Motor neuron (in vitro differentiated cells): ENCODE results near the gene TLN1. TPM values are rescaled to one million over a fixed set of nuclear protein-coding genes. Genes with fewer than 3 reads are reported as not detected.

Experiments used
- ATAC-seq, 8 experiments: fragments of 200-7000 bp; cut with Tn5 transposase; replicated peaks in 6 of 8; 2 replicates each; pipeline ENCODE4 v1.8.0; 2021; ENCODE audit warnings: mild to moderate bottlenecking in 8 of 8, moderate library complexity in 8 of 8
- H3K27ac ChIP-seq, 2 donors: fragments of 250-450 bp; sonication (Bioruptor Pico); 2 replicates each; pipeline ENCODE4 v1.9.0; 2021; ENCODE audit warnings: antibody characterized with exemption in 2 of 2, mild to moderate bottlenecking in 2 of 2, moderate library complexity in 1 of 2
- H3K4me1 ChIP-seq, 2 donors: fragments of 250-450 bp; sonication (Bioruptor Pico); replicated peaks in 1 of 2; 2 replicates each; pipeline ENCODE4 v1.6.1; 2021; ENCODE audit warnings: antibody characterized with exemption in 2 of 2, mild to moderate bottlenecking in 2 of 2, moderate library complexity in 1 of 2
- H3K4me3 ChIP-seq, 5 donors: fragments of 250-450 bp; sonication (Bioruptor Pico); 2 replicates each; pipeline ENCODE4 v1.9.0; 2021; ENCODE audit warnings: antibody characterized with exemption in 5 of 5, mild to moderate bottlenecking in 5 of 5, moderate library complexity in 4 of 5
- WGBS, 10 experiments: fragments of 450-650 bp; shearing (Covaris generic); methylation state at CpG; one replicate each; pipeline ENCODE4 v1.0.0; 2022; 5-methylcytosine and 5-hydroxymethylcytosine counted together
- in situ Hi-C, 9 experiments: fragments of 400-800 bp; cut with MboI; loops; one replicate each; pipeline ENCODE4 v1.15.0; 2021; ENCODE audit warnings: low sequenced_read_pairs in 9 of 9, low pct_unique_long_range_greater_than_20kb in 2 of 9; ENCODE audit not compliant: unreplicated experiment in 9 of 9
- total RNA-seq, 8 experiments: library from RNA; unstranded; fragments of 300-600 nt; gene quantifications; 2 replicates each; pipeline versions ENCODE4 v1.2.3 to v1.2.4, GENCODE V29; 2022

Gene TLN1, protein sequence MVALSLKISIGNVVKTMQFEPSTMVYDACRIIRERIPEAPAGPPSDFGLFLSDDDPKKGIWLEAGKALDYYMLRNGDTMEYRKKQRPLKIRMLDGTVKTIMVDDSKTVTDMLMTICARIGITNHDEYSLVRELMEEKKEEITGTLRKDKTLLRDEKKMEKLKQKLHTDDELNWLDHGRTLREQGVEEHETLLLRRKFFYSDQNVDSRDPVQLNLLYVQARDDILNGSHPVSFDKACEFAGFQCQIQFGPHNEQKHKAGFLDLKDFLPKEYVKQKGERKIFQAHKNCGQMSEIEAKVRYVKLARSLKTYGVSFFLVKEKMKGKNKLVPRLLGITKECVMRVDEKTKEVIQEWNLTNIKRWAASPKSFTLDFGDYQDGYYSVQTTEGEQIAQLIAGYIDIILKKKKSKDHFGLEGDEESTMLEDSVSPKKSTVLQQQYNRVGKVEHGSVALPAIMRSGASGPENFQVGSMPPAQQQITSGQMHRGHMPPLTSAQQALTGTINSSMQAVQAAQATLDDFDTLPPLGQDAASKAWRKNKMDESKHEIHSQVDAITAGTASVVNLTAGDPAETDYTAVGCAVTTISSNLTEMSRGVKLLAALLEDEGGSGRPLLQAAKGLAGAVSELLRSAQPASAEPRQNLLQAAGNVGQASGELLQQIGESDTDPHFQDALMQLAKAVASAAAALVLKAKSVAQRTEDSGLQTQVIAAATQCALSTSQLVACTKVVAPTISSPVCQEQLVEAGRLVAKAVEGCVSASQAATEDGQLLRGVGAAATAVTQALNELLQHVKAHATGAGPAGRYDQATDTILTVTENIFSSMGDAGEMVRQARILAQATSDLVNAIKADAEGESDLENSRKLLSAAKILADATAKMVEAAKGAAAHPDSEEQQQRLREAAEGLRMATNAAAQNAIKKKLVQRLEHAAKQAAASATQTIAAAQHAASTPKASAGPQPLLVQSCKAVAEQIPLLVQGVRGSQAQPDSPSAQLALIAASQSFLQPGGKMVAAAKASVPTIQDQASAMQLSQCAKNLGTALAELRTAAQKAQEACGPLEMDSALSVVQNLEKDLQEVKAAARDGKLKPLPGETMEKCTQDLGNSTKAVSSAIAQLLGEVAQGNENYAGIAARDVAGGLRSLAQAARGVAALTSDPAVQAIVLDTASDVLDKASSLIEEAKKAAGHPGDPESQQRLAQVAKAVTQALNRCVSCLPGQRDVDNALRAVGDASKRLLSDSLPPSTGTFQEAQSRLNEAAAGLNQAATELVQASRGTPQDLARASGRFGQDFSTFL (N-terminal part only)
- 100 to 1,000 TPM in 1 of 8 experiments, 10 to 100 TPM in 6, 1 to 10 TPM in 1; 6.9 to 138 (median 44.6) TPM for total RNA-seq

DNA sequence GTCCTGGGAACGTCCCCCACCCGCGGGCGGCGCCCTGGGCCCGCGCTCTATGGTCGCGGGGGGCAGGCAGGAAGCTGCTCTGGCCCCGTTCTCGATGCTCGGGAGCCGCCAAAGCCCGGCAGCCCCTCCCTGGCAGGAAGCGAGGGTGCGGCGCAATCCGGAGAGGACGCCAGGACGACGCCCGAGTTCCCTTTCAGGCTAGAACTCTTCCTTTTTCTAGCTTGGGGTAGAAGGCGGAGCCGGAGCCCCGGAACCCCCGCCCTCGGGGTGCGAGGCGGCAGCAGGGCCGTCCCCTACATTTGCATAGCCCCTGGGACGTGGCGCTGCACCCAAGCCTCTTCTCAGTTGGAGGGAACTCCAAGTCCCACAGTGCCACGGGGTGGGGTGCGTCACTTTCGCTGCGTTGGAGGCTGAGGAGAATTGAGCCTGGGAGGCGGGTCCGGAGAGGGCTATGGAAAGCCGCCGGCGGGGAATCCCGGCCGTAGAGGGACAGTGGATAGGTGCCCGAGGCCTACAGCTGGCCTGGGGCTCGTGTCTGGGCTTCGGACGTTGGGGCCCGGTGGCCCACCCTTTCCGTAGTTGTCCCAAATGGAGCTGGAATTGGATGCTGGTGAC lies at the start of gene TLN1, which contains the start of gene CREB3:
TLN1 (minus strand) TSS at position 11 of the 615 bp plus-strand sequence. CDS start 6,501 bp downstream, outside the sequence.
CREB3 (plus strand) TSS at position 482 of the 615 bp plus-strand sequence; CDS start at position 589, 107 bp downstream.
- peak within 1 kb of the TSS; percentile 91 to 96 for H3K27ac ChIP-seq
- WGBS, 10 experiments, result 0 to 18% (median 0%) methylated on average over 1 to 16 of the region's 49 CpGs; no CpG with 5 or more reads in 4 of the 10 experiments
- in situ Hi-C loops, result no loop called here
- peaks cover 34 to 43% of the 10 kb centered on the region in 2 donors for H3K4me1 ChIP-seq
- peak within 1 kb of the TSS; percentile 61 to 94 (median 83) for H3K4me3 ChIP-seq
- ATAC-seq, result peak; percentile 68 to 91 (median 89)

DNA sequence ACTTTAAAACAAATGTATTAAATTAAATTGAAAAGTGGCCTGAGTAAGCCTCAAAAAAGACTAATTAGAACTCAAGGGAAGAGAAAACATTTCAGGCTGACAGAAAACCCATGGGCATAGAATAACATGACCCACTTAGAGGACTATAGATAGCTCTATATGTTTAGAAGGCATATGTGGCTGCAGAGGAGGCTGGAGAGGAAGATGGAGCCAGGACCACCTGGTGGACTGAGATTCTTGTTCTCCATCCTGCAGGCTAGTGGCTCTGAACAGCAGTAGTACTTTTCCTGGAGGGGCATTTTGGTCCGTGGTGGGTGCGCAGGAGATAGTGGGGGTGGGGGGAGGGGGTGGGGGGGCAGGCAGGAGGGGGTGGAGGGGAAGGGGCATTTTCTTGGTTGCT lies 49.1 kb upstream of the TLN1 start:
- Histone ChIP-seq H3K4me1 (no peaks in the 10 kb centered on the region), H3K4me3 (no peak overlapping the region), H3K27ac (no peak overlapping the region)
- 60% methylated on average over 1 of the region's 2 CpGs; no CpG with 5 or more reads in 9 of the 10 experiments for WGBS, 10 experiments
- no peak for ATAC-seq
- in situ Hi-C loops, result loop anchor here in 5 of 9 experiments (10.0 to 25.0 kb wide), 3 partner anchors 104 to 231 kb away; no protein-coding TSS in a partner anchor

DNA sequence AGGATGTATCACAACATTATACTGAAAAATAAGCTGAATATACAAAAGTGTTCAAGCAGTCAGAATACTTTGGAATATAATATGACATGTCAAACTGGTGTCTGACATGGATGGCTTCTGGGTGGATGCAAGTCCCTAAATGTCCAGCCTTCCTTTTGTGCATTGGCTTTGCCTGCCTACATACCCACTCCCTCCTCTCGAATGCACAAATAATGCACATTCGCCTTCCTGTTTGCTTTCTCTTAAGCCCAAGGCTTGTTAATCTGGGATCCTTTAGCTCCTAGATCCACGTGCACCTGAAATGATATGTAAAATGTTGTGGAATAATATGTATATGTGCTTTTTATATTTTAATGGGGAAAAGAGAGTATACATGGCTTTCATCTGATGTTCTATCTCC lies 46.5 kb upstream of the TLN1 start:
- H3K4me3 ChIP-seq, result no peak overlapping the region
- 0 to 100% (median 62%) methylated on average over 1 to 3 of the region's 3 CpGs for WGBS, 10 experiments
- in situ Hi-C loops, result loop anchor here in 5 of 9 experiments (25.0 kb wide), 2 partner anchors 109 to 234 kb away; no protein-coding TSS in a partner anchor
- H3K27ac ChIP-seq, result no peak overlapping the region
- ATAC-seq, result peak in 3 of 8 experiments; percentile 64 to 88 (median 71)
- no peaks in the 10 kb centered on the region for H3K4me1 ChIP-seq

DNA sequence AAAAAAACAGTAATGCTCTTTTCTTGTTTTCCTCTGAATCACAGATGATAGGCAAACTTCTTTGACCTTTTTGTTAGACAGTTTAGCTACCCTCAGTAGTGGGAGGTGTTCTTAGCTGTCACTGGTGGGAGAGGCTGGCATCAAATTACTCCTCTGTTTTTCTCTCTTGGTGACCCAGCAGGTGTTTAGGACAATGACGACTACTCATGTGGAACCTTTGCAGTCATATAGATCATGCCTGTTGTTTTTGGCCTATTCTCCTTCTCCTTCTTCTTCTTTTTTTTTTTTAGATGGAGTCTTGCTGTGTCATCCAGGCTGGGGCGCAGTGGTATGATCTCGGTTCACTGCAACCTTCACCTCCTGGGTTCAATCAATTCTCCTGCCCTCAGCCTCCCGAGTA lies 44.0 kb upstream of the TLN1 start:
- Histone ChIP-seq H3K27ac (no peak overlapping the region), H3K4me1 (no peaks in the 10 kb centered on the region), H3K4me3 (no peak overlapping the region)
- in situ Hi-C loops, result loop anchor here in 5 of 9 experiments (25.0 kb wide), 2 partner anchors 111 to 236 kb away; no protein-coding TSS in a partner anchor
- 26 to 100% (median 70%) methylated on average over 1 to 4 of the region's 4 CpGs; no CpG with 5 or more reads in 2 of the 10 experiments for WGBS, 10 experiments
- no peak for ATAC-seq

DNA sequence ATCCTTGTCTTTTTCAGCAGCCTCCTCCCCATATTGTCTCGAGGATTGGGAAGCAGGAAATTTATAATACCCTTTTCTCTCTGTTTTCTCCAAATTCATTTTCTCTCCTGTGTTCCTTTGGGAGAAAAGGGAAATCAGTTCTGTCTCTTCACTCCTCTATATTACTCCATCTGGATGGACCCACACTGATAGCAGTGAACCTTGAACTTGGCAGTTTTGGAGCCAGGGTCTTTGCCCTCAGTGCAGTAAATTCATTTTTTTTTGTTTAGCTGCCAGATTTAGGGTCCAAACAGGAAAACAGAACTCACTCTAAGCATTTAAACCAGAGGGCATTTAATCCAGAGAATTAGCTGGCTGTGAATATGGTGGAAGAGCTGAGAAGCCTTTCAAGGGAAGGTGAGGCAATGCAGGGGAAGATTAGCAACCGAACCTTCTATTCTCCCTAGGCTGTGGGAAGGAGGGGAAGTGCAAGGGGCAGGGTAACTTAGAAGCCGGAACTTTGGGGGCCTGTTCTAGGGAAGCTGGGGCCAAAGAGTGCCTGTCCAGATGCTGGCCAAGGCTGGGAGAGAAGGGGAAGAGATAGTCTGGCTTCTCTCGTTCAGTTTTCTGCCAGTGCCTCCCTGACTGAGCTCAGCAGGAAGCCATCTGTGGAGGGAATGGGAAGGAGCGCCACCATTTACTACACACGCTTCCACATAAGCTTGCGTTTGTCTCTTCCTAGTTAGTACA lies 43.1 kb upstream of the TLN1 start:
- no peak for ATAC-seq
- Histone ChIP-seq H3K4me3 (no peak overlapping the region), H3K4me1 (no peaks in the 10 kb centered on the region), H3K27ac (no peak overlapping the region)
- in situ Hi-C loops, result loop anchor here in 5 of 9 experiments (25.0 kb wide), 2 partner anchors 112 to 237 kb away; no protein-coding TSS in a partner anchor
- 41 to 97% (median 67%) methylated on average over 1 to 7 of the region's 7 CpGs for WGBS, 10 experiments

DNA sequence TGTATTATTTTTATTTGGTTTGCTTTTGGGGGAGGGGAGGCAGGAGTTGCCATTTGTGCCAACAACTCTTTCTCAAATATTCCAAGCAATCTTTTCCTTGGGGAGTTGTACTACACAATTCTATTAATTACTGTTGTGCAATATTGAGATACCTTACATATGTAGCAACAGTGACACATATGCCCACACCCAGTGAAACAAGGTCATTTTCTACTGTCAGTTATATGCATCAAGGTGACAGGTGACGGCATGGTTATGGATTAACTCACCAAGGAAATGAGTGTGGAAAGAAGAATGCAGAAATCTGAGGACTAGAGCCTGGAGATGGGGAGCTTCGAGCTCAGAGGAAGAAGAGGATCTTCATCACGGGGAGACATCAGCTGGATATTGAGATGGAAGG lies 39.9 kb upstream of the TLN1 start:
- H3K27ac ChIP-seq, result no peak overlapping the region
- in situ Hi-C loops, result no loop called here
- peak in 2 of 8 experiments; percentile 48 to 54 for ATAC-seq
- H3K4me3 ChIP-seq, result no peak overlapping the region
- WGBS, 10 experiments, result 37 to 100% (median 89%) methylated on average over 1 to 3 of the region's 3 CpGs; no CpG with 5 or more reads in 2 of the 10 experiments
- H3K4me1 ChIP-seq, result no peaks in the 10 kb centered on the region

DNA sequence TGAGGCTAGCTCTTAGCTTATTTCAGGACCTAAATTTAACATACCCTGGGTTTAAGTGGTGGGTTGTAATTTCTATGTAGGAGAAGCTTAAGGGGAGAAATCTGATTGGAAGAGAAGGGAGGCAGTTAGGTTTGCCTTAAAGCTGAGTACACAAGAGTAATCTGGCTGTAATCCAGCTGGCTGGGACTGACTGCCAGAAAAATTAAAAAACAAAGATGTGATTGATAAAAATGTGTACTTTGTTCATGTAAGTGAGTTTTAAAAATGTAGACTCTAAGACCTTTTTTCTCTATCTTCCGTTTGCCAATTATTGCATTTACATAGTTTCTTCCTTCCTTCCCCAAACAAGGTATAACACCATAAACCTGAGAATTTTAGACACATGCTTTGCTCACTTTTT lies 39.5 kb upstream of the TLN1 start:
- ATAC-seq, result peak in 1 of 8 experiments; percentile 76
- in situ Hi-C loops, result no loop called here
- H3K4me1 ChIP-seq, result no peaks in the 10 kb centered on the region
- no peak overlapping the region for H3K27ac ChIP-seq
- no peak overlapping the region for H3K4me3 ChIP-seq
- WGBS, 10 experiments, result 0 to 100% (median 88%) methylated on average over 1 of the region's 1 CpG

DNA sequence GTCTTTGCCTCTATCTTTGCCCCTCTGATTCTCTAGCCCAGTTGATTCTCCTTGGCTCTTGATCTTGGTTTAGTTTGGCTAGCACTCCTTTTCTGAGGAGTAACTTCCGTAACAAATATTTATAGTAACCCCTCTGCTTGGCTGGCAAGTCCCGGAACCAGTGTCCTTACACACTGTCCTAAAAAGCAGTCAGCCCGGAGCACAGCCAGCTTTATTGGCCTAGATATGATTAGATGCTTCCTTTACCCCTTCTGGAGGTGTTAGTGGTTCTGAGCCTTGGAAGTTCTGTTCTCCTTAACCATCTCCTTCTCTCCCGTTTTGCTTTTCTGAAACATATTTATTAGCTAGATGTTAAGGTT lies 39.1 kb upstream of the TLN1 start:
- no peak for ATAC-seq
- Histone ChIP-seq H3K4me1 (no peaks in the 10 kb centered on the region), H3K27ac (no peak overlapping the region), H3K4me3 (no peak overlapping the region)
- 0 to 90% (median 73%) methylated on average over 1 to 4 of the region's 4 CpGs; no CpG with 5 or more reads in 1 of the 10 experiments for WGBS, 10 experiments
- in situ Hi-C loops, result no loop called here

DNA sequence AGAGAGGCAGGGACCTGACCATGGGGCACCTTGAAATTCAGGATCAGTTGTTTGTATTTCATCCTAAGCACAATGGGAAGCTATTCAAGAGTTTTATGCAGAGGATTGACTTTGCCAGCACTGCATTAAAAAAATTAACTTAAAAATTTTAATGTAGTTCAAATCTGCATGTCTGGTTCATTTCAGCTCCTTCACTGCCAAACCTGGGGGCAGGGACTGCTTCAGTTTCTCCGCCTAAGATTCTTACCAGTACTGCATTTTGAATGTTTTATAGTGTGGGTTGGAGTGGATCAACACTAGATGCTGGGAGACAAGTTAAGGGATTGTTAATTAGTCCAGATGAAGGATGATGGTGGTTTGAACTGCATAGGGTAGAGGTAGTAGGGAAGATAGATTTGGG lies 37.8 kb upstream of the TLN1 start:
- 0 to 100% (median 100%) methylated on average over 1 of the region's 1 CpG; no CpG with 5 or more reads in 4 of the 10 experiments for WGBS, 10 experiments
- no peak overlapping the region for H3K27ac ChIP-seq
- in situ Hi-C loops, result no loop called here
- ATAC-seq, result peak in 3 of 8 experiments; percentile 34 to 75 (median 65)
- H3K4me3 ChIP-seq, result no peak overlapping the region
- no peaks in the 10 kb centered on the region for H3K4me1 ChIP-seq

DNA sequence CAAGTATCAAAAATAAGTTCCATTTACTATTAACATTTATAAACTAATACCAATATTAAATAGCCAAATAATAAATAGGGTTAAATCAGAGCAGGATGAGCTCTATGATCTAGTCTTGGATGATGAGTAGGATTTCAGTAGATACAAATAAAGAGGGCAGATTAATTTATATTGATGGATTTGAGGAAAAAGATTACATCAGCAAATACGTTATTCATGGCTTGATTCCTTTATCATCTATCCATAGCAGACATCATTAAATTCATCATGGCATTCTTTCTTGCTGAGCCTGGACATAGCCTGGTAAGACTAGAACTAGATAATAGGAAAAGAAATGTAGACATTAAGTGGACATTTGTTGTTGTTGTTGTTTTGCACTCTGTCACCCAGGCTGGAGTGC lies 35.5 kb upstream of the TLN1 start:
- ATAC-seq, result peak in 1 of 8 experiments; percentile 14
- in situ Hi-C loops, result no loop called here
- H3K4me1 ChIP-seq, result no peaks in the 10 kb centered on the region
- no peak overlapping the region for H3K4me3 ChIP-seq
- WGBS, 10 experiments, result 60 to 100% (median 100%) methylated on average over 1 of the region's 1 CpG; no CpG with 5 or more reads in 3 of the 10 experiments
- no peak overlapping the region for H3K27ac ChIP-seq

DNA sequence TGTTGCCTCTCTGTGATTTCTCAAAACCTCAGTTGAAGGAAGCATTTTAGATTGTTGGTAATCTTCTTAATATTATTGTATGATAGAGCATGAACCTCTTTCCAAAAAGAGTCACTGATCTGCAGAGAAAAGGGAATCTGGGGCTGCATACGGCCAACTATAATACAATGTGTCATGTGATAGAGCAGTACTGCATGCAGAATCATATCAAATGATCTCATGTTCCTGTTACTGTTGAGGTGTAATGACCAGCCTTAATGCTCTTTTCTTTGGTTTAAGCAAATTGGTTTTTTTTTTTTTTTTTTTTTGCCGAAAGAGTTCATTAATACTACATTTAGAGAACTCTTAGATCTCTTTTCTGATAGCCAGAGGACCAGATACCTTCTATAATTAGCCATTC lies 35.0 kb upstream of the TLN1 start:
- in situ Hi-C loops, result no loop called here
- 73 to 100% (median 88%) methylated on average over 1 to 2 of the region's 2 CpGs; no CpG with 5 or more reads in 2 of the 10 experiments for WGBS, 10 experiments
- Histone ChIP-seq H3K4me1 (no peaks in the 10 kb centered on the region), H3K4me3 (no peak overlapping the region), H3K27ac (no peak overlapping the region)
- ATAC-seq, result peak in 1 of 8 experiments; percentile 56
